ENCODE results near the gene ROBO2.

- TF ChIP-seq CTCF (conservative IDR thresholded peaks at IDR 0.05 in 1 of 2, IDR thresholded peaks at IDR 0.05 in 1 of 2; ENCODE audit: extremely low read depth in 1 of 2, insufficient read depth in 1 of 2, low read depth in 1 of 2, low read length in 2 of 2): no peak
- TF ChIP-seq EZH2 (IDR thresholded peaks at IDR 0.05; ENCODE audit: borderline replicate concordance, low read length): no peak
Measured at GRCh38 chr3:77590191-77590590, 550.3 kb downstream of the ROBO2 start.
